ENCODE data around the gene PTPN20.

PTPN20 gene

DNA sequence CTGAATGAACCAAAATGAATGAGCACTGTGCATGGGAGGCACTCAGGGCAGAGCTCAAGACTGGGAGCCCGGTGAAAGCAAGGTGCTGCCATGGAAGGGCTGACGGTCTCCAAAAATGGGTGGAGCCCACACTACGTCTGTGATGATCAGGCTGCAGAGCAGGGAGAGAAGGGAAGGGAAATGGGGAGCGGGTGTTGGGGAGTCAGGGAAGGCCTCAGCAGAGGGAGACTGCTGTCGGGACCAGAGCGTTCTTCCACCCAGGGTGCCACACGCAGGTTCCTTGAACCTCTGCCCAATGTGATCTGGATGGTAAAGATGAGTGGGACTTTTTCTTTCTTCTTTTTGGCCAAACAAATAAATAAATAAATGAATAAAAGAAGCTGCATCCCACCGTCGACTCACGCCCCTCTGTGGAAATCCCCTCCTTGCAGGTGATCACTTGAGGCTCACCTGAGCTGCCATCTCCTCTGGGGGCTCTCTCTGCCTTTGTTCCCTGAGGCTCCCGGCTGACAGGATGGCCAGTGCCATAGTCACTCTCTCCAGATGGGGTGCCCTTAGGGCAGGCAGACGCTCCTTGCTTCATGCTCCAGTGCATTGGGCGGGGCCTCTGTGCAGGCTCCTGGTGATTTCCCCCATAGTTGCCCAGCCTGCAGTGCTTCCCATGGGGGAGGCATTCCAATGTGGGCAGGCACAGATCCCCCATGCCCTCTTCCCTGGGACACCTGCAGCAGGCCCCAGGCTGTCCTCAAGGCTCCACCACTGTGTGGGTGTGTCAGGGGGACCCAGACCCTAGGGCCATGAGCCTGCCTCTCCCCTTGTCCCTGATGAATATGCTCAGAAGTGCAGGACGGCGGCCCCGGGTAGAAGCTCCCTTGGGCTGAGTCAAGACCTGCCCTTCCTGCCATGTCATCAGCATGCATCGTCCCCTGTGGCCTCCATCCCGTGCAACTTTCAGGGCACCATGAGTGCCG lies 131.8 kb downstream of the PTPN20 start:
- no peak for DNase-seq (ENCODE audit: low read depth)
- no peak for TF ChIP-seq CTCF (IDR thresholded peaks at IDR 0.05; ENCODE audit: low read depth, low read length, missing control alignments)
- H3K4me3 ChIP-seq (ENCODE audit: low read depth, low read length): no peak overlapping the region

GRCh38 chr10:47043928-47044538 lies 132.8 kb downstream of the PTPN20 start:
- DNase-seq (ENCODE audit: low read depth): no peak
- no peak for TF ChIP-seq CTCF (IDR thresholded peaks at IDR 0.05; ENCODE audit: low read depth, low read length, missing control alignments)
- no peak overlapping the region for H3K4me3 ChIP-seq (ENCODE audit: low read depth, low read length)

GRCh38 chr10:47044741-47045140 lies 133.5 kb downstream of the PTPN20 start:
- no peak for TF ChIP-seq CTCF (IDR thresholded peaks at IDR 0.05; ENCODE audit: low read depth, low read length, missing control alignments)
- DNase-seq (ENCODE audit: low read depth): no peak
- no peak overlapping the region for H3K4me3 ChIP-seq (ENCODE audit: low read depth, low read length)

- H3K4me3 ChIP-seq (ENCODE audit: low read depth, low read length): no peak overlapping the region
- DNase-seq (ENCODE audit: low read depth): no peak
- no peak for TF ChIP-seq CTCF (IDR thresholded peaks at IDR 0.05; ENCODE audit: low read depth, low read length, missing control alignments)
Observed at GRCh38 chr10:47045331-47045861, 134.2 kb downstream of the PTPN20 start.

GRCh38 chr10:47046321-47047126 lies 135.3 kb downstream of the PTPN20 start:
- TF ChIP-seq CTCF (IDR thresholded peaks at IDR 0.05; ENCODE audit: low read depth, low read length, missing control alignments): no peak
- no peak overlapping the region for H3K4me3 ChIP-seq (ENCODE audit: low read depth, low read length)
- DNase-seq (ENCODE audit: low read depth): no peak

DNA sequence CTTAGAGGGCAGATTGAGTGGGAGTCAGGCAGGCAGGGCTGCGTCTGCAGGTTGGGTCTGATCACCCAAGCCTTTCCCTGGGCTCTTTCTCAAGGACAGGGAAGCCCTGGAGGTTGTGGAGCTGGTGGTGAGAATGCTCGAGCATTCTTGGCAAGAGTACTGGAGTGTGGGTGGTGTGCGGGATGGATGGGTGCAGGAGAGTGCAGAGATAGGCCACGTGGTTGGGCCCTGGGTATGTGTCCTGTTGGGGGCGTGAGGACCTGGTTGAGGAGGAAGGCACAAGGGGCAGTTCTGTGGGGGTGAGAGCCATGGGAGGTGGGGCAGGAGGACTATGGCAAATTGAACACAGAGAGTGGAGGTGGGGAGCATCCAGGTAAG lies 135.9 kb downstream of the PTPN20 start:
- TF ChIP-seq CTCF (IDR thresholded peaks at IDR 0.05; ENCODE audit: low read depth, low read length, missing control alignments): no peak
- H3K4me3 ChIP-seq (ENCODE audit: low read depth, low read length): no peak overlapping the region
- no peak for DNase-seq (ENCODE audit: low read depth)

All from GM12864 (cell line).